HG02885 (cell line): Measurements from ENCODE around the gene AGFG1.

Source experiments
- ATAC-seq: cut with Tn5 transposase; IDR thresholded peaks from one replicate; pipeline ENCODE4 v1.9.1; 2021; ENCODE audit warnings: mild to moderate bottlenecking; ENCODE audit not compliant: unreplicated experiment, poor library complexity

AGFG1 gene

GRCh38 chr2:227461811-227462461 lies 10.0 kb upstream of the AGFG1 start:
- ATAC-seq: peak; percentile 21

- ATAC-seq: peak; percentile 53
These were observed 9.4 kb upstream of the AGFG1 start for GRCh38 chr2:227462462-227462951.

- ATAC-seq: peak; percentile 43
These were observed 8.7 kb upstream of the AGFG1 start for GRCh38 chr2:227462972-227463931.

GRCh38 chr2:227464361-227464760 lies 7.6 kb upstream of the AGFG1 start:
- ATAC-seq: no peak

- no peak for ATAC-seq
These were observed 7.1 kb upstream of the AGFG1 start for GRCh38 chr2:227464851-227465250.

GRCh38 chr2:227466887-227467600 lies 4.9 kb upstream of the AGFG1 start:
- no peak for ATAC-seq

GRCh38 chr2:227471412-227471811 lies 544 bp upstream of the AGFG1 start:
- ATAC-seq: no peak

GRCh38 chr2:227472265-227473121 lies 537 bp downstream of the AGFG1 start:
- peak; percentile 64 for ATAC-seq

GRCh38 chr2:227473122-227473461 lies 1.1 kb downstream of the AGFG1 start:
- no peak for ATAC-seq

- no peak for ATAC-seq
These were observed 1.9 kb downstream of the AGFG1 start for GRCh38 chr2:227473806-227474205.

GRCh38 chr2:227474410-227474809 lies 2.5 kb downstream of the AGFG1 start:
- no peak for ATAC-seq

- ATAC-seq: no peak
These were observed 5.3 kb downstream of the AGFG1 start for GRCh38 chr2:227477291-227477690.

GRCh38 chr2:227479865-227480475 lies 8.0 kb downstream of the AGFG1 start:
- peak; percentile 49 for ATAC-seq

GRCh38 chr2:227480528-227480927 lies 8.6 kb downstream of the AGFG1 start:
- peak; percentile 52 for ATAC-seq

GRCh38 chr2:227482638-227483340 lies 10.8 kb downstream of the AGFG1 start:
- peak; percentile 75 for ATAC-seq

GRCh38 chr2:227485429-227485828 lies 13.5 kb downstream of the AGFG1 start:
- no peak for ATAC-seq

- no peak for ATAC-seq
These were observed 14.7 kb downstream of the AGFG1 start for GRCh38 chr2:227486688-227487087.

- no peak for ATAC-seq
These were observed 16.1 kb downstream of the AGFG1 start for GRCh38 chr2:227488045-227488444.

GRCh38 chr2:227491386-227491785 lies 19.4 kb downstream of the AGFG1 start:
- ATAC-seq: no peak
